Lower leg skin (tissue), 3 donors: ENCODE measurements around the gene AEBP2.

Source experiments
- POLR2A ChIP-seq, 2 donors: fragments of 450-650 bp; IDR thresholded peaks; one replicate each; pipeline ENCODE4 v1.6.1; 2016 to 2017; ENCODE audit warnings: antibody characterized with exemption in 2 of 2, mild to moderate bottlenecking in 1 of 2, moderate library complexity in 1 of 2
- TF ChIP-seq, protein P1 (sequence below), 3 donors: fragments of 450-650 bp; IDR thresholded peaks; one replicate each; pipeline ENCODE4 v1.5.1; 2016; ENCODE audit warnings: antibody characterized with exemption in 3 of 3, mild to moderate bottlenecking in 3 of 3, moderate library complexity in 2 of 3

DNA sequence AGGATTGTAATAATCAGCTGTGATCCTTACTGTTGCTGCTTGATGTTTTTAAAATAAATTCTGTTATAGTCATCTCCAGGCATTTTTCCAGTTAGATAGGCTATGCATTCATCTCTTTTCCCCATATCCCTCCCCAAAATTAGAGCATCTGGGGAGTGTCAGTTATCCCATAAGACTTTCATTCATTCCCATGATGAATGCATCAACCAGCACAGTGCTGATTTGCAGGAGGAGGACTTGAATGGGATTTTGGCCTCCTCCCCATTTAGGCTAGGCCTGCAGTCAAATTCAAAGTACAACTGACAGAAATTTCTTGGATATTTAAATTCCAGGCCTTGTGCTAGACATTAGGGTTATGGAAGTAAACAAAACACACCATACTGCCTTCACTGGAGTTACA lies 99.8 kb downstream of the AEBP2 start:
- TF ChIP-seq, protein P1, sequence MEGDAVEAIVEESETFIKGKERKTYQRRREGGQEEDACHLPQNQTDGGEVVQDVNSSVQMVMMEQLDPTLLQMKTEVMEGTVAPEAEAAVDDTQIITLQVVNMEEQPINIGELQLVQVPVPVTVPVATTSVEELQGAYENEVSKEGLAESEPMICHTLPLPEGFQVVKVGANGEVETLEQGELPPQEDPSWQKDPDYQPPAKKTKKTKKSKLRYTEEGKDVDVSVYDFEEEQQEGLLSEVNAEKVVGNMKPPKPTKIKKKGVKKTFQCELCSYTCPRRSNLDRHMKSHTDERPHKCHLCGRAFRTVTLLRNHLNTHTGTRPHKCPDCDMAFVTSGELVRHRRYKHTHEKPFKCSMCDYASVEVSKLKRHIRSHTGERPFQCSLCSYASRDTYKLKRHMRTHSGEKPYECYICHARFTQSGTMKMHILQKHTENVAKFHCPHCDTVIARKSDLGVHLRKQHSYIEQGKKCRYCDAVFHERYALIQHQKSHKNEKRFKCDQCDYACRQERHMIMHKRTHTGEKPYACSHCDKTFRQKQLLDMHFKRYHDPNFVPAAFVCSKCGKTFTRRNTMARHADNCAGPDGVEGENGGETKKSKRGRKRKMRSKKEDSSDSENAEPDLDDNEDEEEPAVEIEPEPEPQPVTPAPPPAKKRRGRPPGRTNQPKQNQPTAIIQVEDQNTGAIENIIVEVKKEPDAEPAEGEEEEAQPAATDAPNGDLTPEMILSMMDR (IDR thresholded peaks at IDR 0.05), result no peak
- TF ChIP-seq POLR2A (IDR thresholded peaks at IDR 0.05), result no peak
